H1 (cell line): ENCODE measurements around the gene RPS6KB2. TPM values are rescaled to one million over a fixed set of nuclear protein-coding genes. Genes with fewer than 3 reads are reported as not detected.

Source experiments
- CTCF ChIA-PET: fragments of 300-600 bp; sonication (Branson Sonifier 250); formaldehyde crosslinking; loops from one replicate; lab custom pipeline; 2021; ENCODE audit not compliant: partially characterized antibody; lab: Charles Lee
- POLR2A ChIA-PET: fragments of 300-600 bp; sonication (Branson Sonifier 250); formaldehyde crosslinking; loops from one replicate; lab custom pipeline; 2021; ENCODE audit warnings: inconsistent platforms; ENCODE audit not compliant: partially characterized antibody; lab: Charles Lee
- DNase-seq, 2 experiments: peaks; one replicate each; pipeline versions ENCODE4 v3.0.0 to v3.0.0-alpha.2; 2010 to 2022; ENCODE audit warnings: low spot score in 2 of 2, low read depth in 1 of 2, mixed read lengths in 1 of 2
- FAIRE-seq: peaks from 2 replicates; lab custom pipeline; 2011; peaks lifted over from hg19 to GRCh38; lab: Jason Lieb, UNC
- H2AFZ ChIP-seq: 2 replicates; pipeline ENCODE4 v1.8.1; 2012; ENCODE audit warnings: low read length, inconsistent platforms
- H2AK5ac ChIP-seq: 2 replicates; pipeline ENCODE4 v1.6.1; 2013; ENCODE audit warnings: low read depth, low read length
- H2BK120ac ChIP-seq: replicated peaks from 2 replicates; pipeline ENCODE3; 2013; ENCODE audit warnings: low read depth, low read length, inconsistent platforms
- H2BK12ac ChIP-seq: 2 replicates; pipeline ENCODE4 v1.6.1; 2013; ENCODE audit warnings: low read depth, low read length
- H2BK15ac ChIP-seq: 2 replicates; pipeline ENCODE4 v1.6.1; 2013; ENCODE audit warnings: low read length
- H2BK20ac ChIP-seq: 2 replicates; pipeline ENCODE4 v1.6.1; 2013; ENCODE audit warnings: low read length
- H2BK5ac ChIP-seq: 2 replicates; pipeline ENCODE4 v1.6.1; 2013; ENCODE audit warnings: low read depth, low read length
- H3K14ac ChIP-seq: 2 replicates; pipeline ENCODE4 v1.6.1; 2013; ENCODE audit warnings: inconsistent platforms; ENCODE audit not compliant: insufficient read length
- H3K18ac ChIP-seq: 2 replicates; pipeline ENCODE4 v1.6.1; 2013; ENCODE audit warnings: low read length; ENCODE audit errors: extremely low read depth
- H3K23ac ChIP-seq: 2 replicates; pipeline ENCODE4 v1.6.1; 2013; ENCODE audit warnings: inconsistent platforms; ENCODE audit not compliant: insufficient read length
- H3K23me2 ChIP-seq: 2 replicates; pipeline ENCODE4 v1.6.1; 2013; ENCODE audit warnings: low read depth, low read length
- H3K27ac ChIP-seq: 2 replicates; pipeline ENCODE4 v1.6.1; 2011; ENCODE audit warnings: low read depth, low read length, inconsistent platforms
- H3K27me3 ChIP-seq, 4 experiments: replicated peaks in 1 of 4; 1 replicate in 1 of 4; 2 replicates in 3 of 4; pipeline versions ENCODE4 v1.6.1 to v1.8.1; 2011 to 2013; ENCODE audit warnings: low read length in 3 of 4, mild to moderate bottlenecking in 3 of 4, inconsistent platforms in 2 of 4, mixed read lengths in 2 of 4, moderate library complexity in 1 of 4; ENCODE audit not compliant: control insufficient read depth in 3 of 4, insufficient read depth in 3 of 4; ENCODE audit errors: extremely low read depth in 1 of 4
- H3K36me3 ChIP-seq, 4 experiments: 2 replicates each; pipeline versions ENCODE4 v1.6.1 to v1.8.1; 2011 to 2013; ENCODE audit warnings: mild to moderate bottlenecking in 4 of 4, low read length in 3 of 4, moderate library complexity in 2 of 4, control low read depth in 1 of 4, inconsistent platforms in 1 of 4; ENCODE audit not compliant: insufficient read depth in 4 of 4, control insufficient read depth in 2 of 4
- H3K4ac ChIP-seq: replicated peaks from 2 replicates; pipeline ENCODE3; 2013; ENCODE audit warnings: low read length, low read depth, mixed read lengths, inconsistent platforms; ENCODE audit not compliant: insufficient read length
- H3K4me1 ChIP-seq, 4 experiments: replicated peaks in 1 of 4; 1 replicate in 1 of 4; 2 replicates in 3 of 4; pipeline versions ENCODE4 v1.6.1 to v1.8.1; 2011 to 2013; ENCODE audit warnings: low read length in 3 of 4, inconsistent platforms in 2 of 4, mixed read lengths in 1 of 4; ENCODE audit not compliant: insufficient read depth in 4 of 4, control insufficient read depth in 3 of 4
- H3K4me2 ChIP-seq, 2 experiments: 2 replicates each; pipeline versions ENCODE4 v1.6.1 to v1.8.1; 2011 to 2013; ENCODE audit warnings: low read depth in 2 of 2, low read length in 2 of 2, control low read depth in 1 of 2, inconsistent platforms in 1 of 2, mild to moderate bottlenecking in 1 of 2; ENCODE audit not compliant: insufficient read depth in 1 of 2
- H3K4me3 ChIP-seq, 4 experiments: fragments of 200-600, 300-600 bp in 1 of 4; sonication (generic), shearing (Covaris generic), sonication (Bioruptor Twin) in 1 of 4; 2 replicates each; pipeline versions ENCODE4 v1.5.1 to v1.8.1; 2011 to 2016; ENCODE audit warnings: low read length in 4 of 4, low read depth in 3 of 4, control low read depth in 2 of 4, inconsistent platforms in 2 of 4, mild to moderate bottlenecking in 2 of 4, mixed read lengths in 1 of 4, moderate library complexity in 1 of 4; ENCODE audit not compliant: insufficient read depth in 2 of 4; ENCODE audit errors: extremely low read depth in 1 of 4
- H3K56ac ChIP-seq: replicated peaks from 2 replicates; pipeline ENCODE3; 2013; ENCODE audit warnings: low read depth, mild to moderate bottlenecking, mixed read lengths, low read length, inconsistent platforms; ENCODE audit not compliant: insufficient read length
- H3K79me1 ChIP-seq: 2 replicates; pipeline ENCODE4 v1.6.1; 2013; ENCODE audit warnings: low read depth, low read length, control low read depth
- H3K79me2 ChIP-seq, 2 experiments: 2 replicates each; pipeline versions ENCODE4 v1.6.1 to v1.8.1; 2012 to 2013; ENCODE audit warnings: low read length in 2 of 2, mild to moderate bottlenecking in 2 of 2, inconsistent platforms in 1 of 2; ENCODE audit not compliant: insufficient read depth in 2 of 2, control insufficient read depth in 1 of 2
- H3K9ac ChIP-seq, 4 experiments: replicated peaks in 1 of 4; 1 replicate in 1 of 4; 2 replicates in 3 of 4; pipeline versions ENCODE4 v1.6.1 to v1.8.1; 2011 to 2013; ENCODE audit warnings: low read depth in 3 of 4, low read length in 3 of 4, control low read depth in 2 of 4, mild to moderate bottlenecking in 2 of 4, moderate library complexity in 2 of 4, inconsistent platforms in 1 of 4; ENCODE audit errors: extremely low read depth in 1 of 4
- H3K9me3 ChIP-seq, 2 experiments: 2 replicates each; pipeline versions ENCODE4 v1.6.1 to v1.8.1; 2012 to 2013; ENCODE audit warnings: mild to moderate bottlenecking in 2 of 2, moderate library complexity in 2 of 2, control low read depth in 1 of 2, inconsistent platforms in 1 of 2, low read depth in 1 of 2, low read length in 1 of 2, mixed read lengths in 1 of 2; ENCODE audit not compliant: insufficient read depth in 2 of 2
- H4K20me1 ChIP-seq, 2 experiments: replicated peaks in 1 of 2; 2 replicates each; pipeline versions ENCODE3 to v1.8.1; 2011 to 2013; ENCODE audit warnings: inconsistent platforms in 2 of 2, low read length in 2 of 2, mild to moderate bottlenecking in 1 of 2; ENCODE audit not compliant: insufficient read depth in 2 of 2, control insufficient read depth in 1 of 2
- H4K5ac ChIP-seq: 2 replicates; pipeline ENCODE4 v1.6.1; 2013; ENCODE audit warnings: low read length, low read depth, mixed read lengths, inconsistent platforms; ENCODE audit not compliant: insufficient read length
- H4K8ac ChIP-seq: 2 replicates; pipeline ENCODE4 v1.8.0; 2013; ENCODE audit warnings: mild to moderate bottlenecking, moderate library complexity, low read length, inconsistent platforms; ENCODE audit not compliant: insufficient read depth; ENCODE audit errors: extremely low read depth
- H4K91ac ChIP-seq: replicated peaks from 2 replicates; pipeline ENCODE3; 2013; ENCODE audit warnings: low read length, mixed read lengths, inconsistent platforms; ENCODE audit not compliant: insufficient read length
- CHD2 ChIP-seq: IDR thresholded peaks from 2 replicates; pipeline ENCODE4 v1.6.1; 2012; ENCODE audit warnings: low read length, improper control_type of control experiment
- E2F6 ChIP-seq: IDR thresholded peaks from 2 replicates; pipeline ENCODE4 v1.6.1; 2012; ENCODE audit warnings: inconsistent platforms
- EP300 ChIP-seq, 2 experiments: IDR thresholded peaks; 1 replicate in 1 of 2; 2 replicates in 1 of 2; pipeline ENCODE4 v1.6.1; 2011 to 2012; ENCODE audit warnings: low read depth in 2 of 2, low read length in 2 of 2, mild to moderate bottlenecking in 2 of 2, borderline replicate concordance in 1 of 2, inconsistent platforms in 1 of 2, moderate library complexity in 1 of 2
- JUN ChIP-seq: IDR thresholded peaks from 2 replicates; pipeline ENCODE4 v1.6.1; 2011; ENCODE audit warnings: low read depth, mild to moderate bottlenecking, improper control_type of control experiment, low read length
- JUND ChIP-seq: IDR thresholded peaks from 2 replicates; pipeline ENCODE4 v1.6.1; 2011; ENCODE audit warnings: mild to moderate bottlenecking, improper control_type of control experiment, low read length
- TCF12 ChIP-seq: IDR thresholded peaks from 2 replicates; pipeline ENCODE4 v1.6.1; 2011; ENCODE audit warnings: low read depth, mild to moderate bottlenecking, low read length
- ZNF274 ChIP-seq: IDR thresholded peaks from 2 replicates; pipeline ENCODE4 v1.7.0; 2012; ENCODE audit warnings: low read length, borderline replicate concordance; ENCODE audit errors: extremely low read depth
- WGBS, 2 experiments: shearing (Covaris generic) in 1 of 2; methylation state at CpG; one replicate each; pipeline versions ENCODE4 v1.1.6 to v1.1.7; 2013 to 2015; ENCODE audit warnings: low lambda C conversion rate in 2 of 2, mixed read lengths in 2 of 2, inconsistent platforms in 1 of 2, low coverage in 1 of 2, missing lambda C conversion rate in 1 of 2; ENCODE audit not compliant: insufficient replicate concordance in 2 of 2, insufficient coverage in 1 of 2, insufficient read length in 1 of 2; ENCODE audit errors: extremely low coverage in 1 of 2, missing lambda C conversion rate in 1 of 2; 5-methylcytosine and 5-hydroxymethylcytosine counted together
- polyA plus RNA-seq, 7 experiments: library from polyadenylated mRNA; depleted of rRNA in 3 of 7; stranded (reverse) in 5 of 7; unstranded in 2 of 7; fragments of >200 nt in 5 of 7; fragments of 200-250 nt in 2 of 7; gene quantifications; 1 replicate in 5 of 7; 2 replicates in 1 of 7; 4 replicates in 1 of 7; pipeline versions ENCODE4 v1.2.1 to v1.2.3, GENCODE V29; 2011 to 2013; ENCODE audit warnings: missing spikeins in 2 of 7, mixed read lengths in 2 of 7
- total RNA-seq: library from RNA; stranded (reverse); fragmentation: NEBNext Ultra II Directional; extraction: Animal tissue kit (Norgen Biotek cat#: 25700); gene quantifications from 2 replicates; pipeline ENCODE4 v1.2.1, GENCODE V29; 2021
- TF ChIP-seq, protein P1 (sequence below): IDR thresholded peaks from 2 replicates; pipeline ENCODE4 v1.6.1; 2011; ENCODE audit warnings: low read depth, mild to moderate bottlenecking, low read length; ENCODE audit not compliant: insufficient read depth

RPS6KB2 gene
- total and polyA plus RNA-seq, 2 of the 8 experiments (the other 6 are each of a cell fraction or from before 2014, with no cell fraction given): 41.0 to 47.1 TPM

- DNase-seq: peak; percentile 67 to 91
- H4K5ac ChIP-seq: peak within 1 kb of the TSS; percentile 77
- H4K8ac ChIP-seq: peak within 1 kb of the TSS; percentile 89
- WGBS, 2 experiments: 1% methylated on average over 55 of the region's 75 CpGs; no CpG with 5 or more reads in 1 of the 2 experiments
- H3K56ac ChIP-seq: peak within 1 kb of the TSS; percentile 80
- no peak within 1 kb of the TSS for H2BK20ac ChIP-seq
- H3K23me2 ChIP-seq: peaks cover 13% of the 10 kb centered on the region
- peak within 1 kb of the TSS; percentile 35; the same call in 1 of the 2 replicates for H2BK5ac ChIP-seq
- H3K18ac ChIP-seq: peak within 1 kb of the TSS; percentile 87
- H3K23ac ChIP-seq: no peak within 1 kb of the TSS
- no peak within 1 kb of the TSS for H2AK5ac ChIP-seq
- 0 out of 2 replicates have a peak, but pooled peaks cover 2% of the 10 kb centered on the region for H3K79me1 ChIP-seq
- H3K9ac ChIP-seq: peak within 1 kb of the TSS; percentile 67 to 84 (median 70)
- no peak within 1 kb of the TSS; the same call in 1 of the 2 replicates for H2BK15ac ChIP-seq
- H4K91ac ChIP-seq: peak within 1 kb of the TSS; percentile 76
- H3K9me3 ChIP-seq: no peaks in the 10 kb centered on the region
- no peak within 1 kb of the TSS for H2AFZ ChIP-seq
- peaks cover 0 to 4% (median 0%) of the 10 kb centered on the region in 4 experiments; a peak in 2 of 8 replicates for H3K36me3 ChIP-seq
- no peak for FAIRE-seq
- 0 out of 2 replicates have a peak within 1 kb of the TSS, but pooled peaks have one; percentile 27 for H2BK12ac ChIP-seq
- CTCF ChIA-PET: interaction anchor here (1.0 to 34.8 kb wide), 12 partner anchors 10 to 189 kb away, joined by 3 to 1305 read pairs (median 4); partner anchors contain the start of genes AIP, CLCF1, POLD4 and PPP1CA
- H3K4me1 ChIP-seq: peaks cover 0 to 12% (median 7%) of the 10 kb centered on the region in 4 experiments; a peak in 4 of 7 replicates
- H3K4me2 ChIP-seq: peak within 1 kb of the TSS; percentile 65 to 86
- H4K20me1 ChIP-seq: peaks cover 0 to 5% of the 10 kb centered on the region in 2 experiments
- H3K27ac ChIP-seq: peak within 1 kb of the TSS; percentile 35; the same call in 1 of the 2 replicates
- no peak within 1 kb of the TSS for H3K4ac ChIP-seq
- no peaks in the 10 kb centered on the region for H3K79me2 ChIP-seq
- H3K14ac ChIP-seq: no peak within 1 kb of the TSS
- peak within 1 kb of the TSS; percentile 63 to 88 (median 69) for H3K4me3 ChIP-seq
- no peaks in the 10 kb centered on the region; a peak in 2 of 7 replicates for H3K27me3 ChIP-seq
- H2BK120ac ChIP-seq: peak within 1 kb of the TSS; percentile 28
- POLR2A ChIA-PET: interaction anchor here (0.7 to 3.3 kb wide), 18 partner anchors 10 to 76 kb away, joined by 3 to 31 read pairs (median 4); partner anchors contain the start of genes POLD4, PPP1CA and TBC1D10C
- TF ChIP-seq ZNF274 (no peak), E2F6 (peak; percentile 98), TCF12 (0 out of 2 replicates have a peak, but pooled peaks have one; percentile 57), JUN (no peak), CHD2 (0 out of 2 replicates have a peak, but pooled peaks have one; percentile 18), JUND (no peak), EP300 (IDR thresholded peaks at IDR 0.05; ENCODE audit: borderline replicate concordance in 1 of 2, low read depth in 2 of 2, low read length in 2 of 2) (peak in 1 of 2 experiments; percentile 78; a peak in 2 of 3 replicates)
- TF ChIP-seq, protein P1, sequence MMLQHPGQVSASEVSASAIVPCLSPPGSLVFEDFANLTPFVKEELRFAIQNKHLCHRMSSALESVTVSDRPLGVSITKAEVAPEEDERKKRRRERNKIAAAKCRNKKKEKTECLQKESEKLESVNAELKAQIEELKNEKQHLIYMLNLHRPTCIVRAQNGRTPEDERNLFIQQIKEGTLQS: peak; percentile 100
Observed at GRCh38 chr11:67391304-67392182, 36.8 kb upstream of the RPS6KB2 start, which contains the start of gene RAD9A. Gene RAD9A, plus strand, starts transcription at chr11:67391986. Its CDS starts 59 bp downstream, at chr11:67392045.
